Upper lobe of right lung (tissue), 1 donor: ENCODE data around the gene SLC10A3. TPM values are rescaled to one million over a fixed set of nuclear protein-coding genes. Genes with fewer than 3 reads are reported as not detected.

Experiments
- ATAC-seq: fragments of 200-7000 bp; cut with Tn5 transposase; one replicate; pipeline ENCODE4 v1.9.1; 2020; ENCODE audit warnings: mild to moderate bottlenecking, moderate library complexity
- DNase-seq: peaks from one replicate; pipeline ENCODE4 v3.0.0-alpha.2; 2020
- H3K27ac ChIP-seq: fragments of 200-600 bp; one replicate; pipeline ENCODE4 v1.8.0; 2022
- H3K27me3 ChIP-seq: fragments of 200-600 bp; one replicate; pipeline ENCODE4 v1.8.0; 2022; ENCODE audit warnings: mild to moderate bottlenecking
- H3K36me3 ChIP-seq: fragments of 200-600 bp; one replicate; pipeline ENCODE4 v1.8.0; 2022
- H3K4me1 ChIP-seq: fragments of 200-600 bp; one replicate; pipeline ENCODE4 v1.8.0; 2022
- H3K4me3 ChIP-seq: fragments of 200-600 bp; one replicate; pipeline ENCODE4 v1.8.0; 2022; ENCODE audit warnings: mild to moderate bottlenecking
- H3K9me3 ChIP-seq: fragments of 200-600 bp; one replicate; pipeline ENCODE4 v1.8.0; 2022
- CTCF ChIP-seq: fragments of 200-600 bp; IDR thresholded peaks from one replicate; pipeline ENCODE4 v1.8.0; 2022; ENCODE audit warnings: antibody characterized with exemption
- intact Hi-C: fragments of 100-400 bp; cut with DNase I; formaldehyde crosslinking; loops from one replicate; pipeline ENCODE4 v1.11.0; 2022
- total RNA-seq: library from RNA; stranded (reverse); fragmentation: NEBNext Ultra II Directional; extraction: Animal tissue kit (Norgen Biotek cat#: 25700); gene quantifications from one replicate; pipeline ENCODE4 v1.2.1, GENCODE V29; 2021
- donor health status: DM: no; HTN: yes; CAD: no; lungs with severe emphysema.

The SLC10A3 gene
- total RNA-seq, 1 donor from 2014 or later = 23.7 TPM

DNA sequence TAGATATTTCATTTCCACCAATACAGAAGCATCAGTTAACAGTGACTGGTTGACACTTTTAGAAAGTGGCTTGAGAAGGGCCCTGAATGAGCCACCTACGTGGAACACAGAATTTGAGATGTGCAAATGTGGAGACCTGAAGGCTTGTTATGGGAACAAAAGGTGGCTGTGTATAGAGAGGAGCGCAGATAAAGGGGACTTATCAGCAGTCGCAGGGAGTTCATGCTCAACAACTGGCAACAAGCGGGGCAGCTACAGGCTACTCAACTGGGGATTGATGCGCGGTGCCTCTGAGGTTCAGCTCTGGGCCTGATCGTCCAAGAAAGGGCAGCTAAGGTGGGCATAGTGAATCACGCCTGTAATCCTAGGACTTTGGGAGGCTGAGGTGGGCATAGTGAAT, 29.0 kb upstream of the SLC10A3 start:
- intact Hi-C loops = no loop called here
- ATAC-seq = no peak
- Histone ChIP-seq H3K27me3 (no peaks in the 10 kb centered on the region), H3K4me1 (no peaks in the 10 kb centered on the region), H3K4me3 (no peak overlapping the region), H3K36me3 (no peaks in the 10 kb centered on the region), H3K9me3 (no peaks in the 10 kb centered on the region), H3K27ac (no peak overlapping the region)
- no peak for DNase-seq
- TF ChIP-seq CTCF = no peak

- H3K4me3 ChIP-seq = peak overlapping the region; percentile 45
- no peak for DNase-seq
- TF ChIP-seq CTCF = no peak
- intact Hi-C loops = no loop called here
- no peak for ATAC-seq
- peak overlapping the region; percentile 94 for H3K27ac ChIP-seq
- no peaks in the 10 kb centered on the region for H3K4me1 ChIP-seq
- H3K36me3 ChIP-seq = no peaks in the 10 kb centered on the region
- no peaks in the 10 kb centered on the region for H3K9me3 ChIP-seq
- no peaks in the 10 kb centered on the region for H3K27me3 ChIP-seq
Measured at GRCh38 chrX:154517101-154517781, 26.8 kb upstream of the SLC10A3 start.

DNA sequence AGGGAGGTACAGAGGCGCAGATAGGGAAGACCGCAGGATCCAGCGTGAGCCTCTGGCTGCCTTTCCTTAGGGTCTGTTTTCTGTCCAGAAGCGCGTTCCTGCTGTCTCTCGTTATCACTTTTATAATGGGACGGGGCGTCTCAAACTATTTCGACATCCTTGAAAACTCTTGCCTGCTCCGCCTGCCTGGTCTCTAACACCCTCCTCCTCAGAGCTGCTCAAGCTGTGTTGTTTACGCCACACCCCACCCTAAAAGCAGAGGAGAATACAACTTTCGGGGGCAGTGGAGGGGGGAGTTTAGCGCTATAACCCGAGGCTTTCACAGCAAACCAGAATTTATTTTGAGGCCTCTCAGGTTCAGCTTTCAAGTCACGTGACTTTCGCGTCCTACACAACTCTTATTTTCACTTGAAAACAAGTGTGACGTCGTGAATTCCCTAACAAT, 26.2 kb upstream of the SLC10A3 start:
- Histone ChIP-seq H3K9me3 (no peaks in the 10 kb centered on the region), H3K4me3 (peak overlapping the region; percentile 45), H3K27ac (peak overlapping the region; percentile 94), H3K4me1 (no peaks in the 10 kb centered on the region), H3K27me3 (no peaks in the 10 kb centered on the region), H3K36me3 (no peaks in the 10 kb centered on the region)
- DNase-seq (no peak), ATAC-seq (peak; percentile 5)
- intact Hi-C loops = no loop called here
- no peak for TF ChIP-seq CTCF

- no peak for TF ChIP-seq CTCF
- H3K36me3 ChIP-seq = no peaks in the 10 kb centered on the region
- H3K27ac ChIP-seq = peak within 1 kb of the TSS; percentile 94
- H3K4me3 ChIP-seq = peak within 1 kb of the TSS; percentile 64
- H3K27me3 ChIP-seq = no peaks in the 10 kb centered on the region
- intact Hi-C loops = no loop called here
- no peaks in the 10 kb centered on the region for H3K4me1 ChIP-seq
- peak; percentile 96 for DNase-seq
- peak; percentile 98 for ATAC-seq
- no peaks in the 10 kb centered on the region for H3K9me3 ChIP-seq
Measured at GRCh38 chrX:154515966-154516655, 25.7 kb upstream of the SLC10A3 start, which contains the start of gene FAM3A. FAM3A (minus strand) TSS chrX:154516232; CDS start chrX:154515772, 460 bp downstream.

DNA sequence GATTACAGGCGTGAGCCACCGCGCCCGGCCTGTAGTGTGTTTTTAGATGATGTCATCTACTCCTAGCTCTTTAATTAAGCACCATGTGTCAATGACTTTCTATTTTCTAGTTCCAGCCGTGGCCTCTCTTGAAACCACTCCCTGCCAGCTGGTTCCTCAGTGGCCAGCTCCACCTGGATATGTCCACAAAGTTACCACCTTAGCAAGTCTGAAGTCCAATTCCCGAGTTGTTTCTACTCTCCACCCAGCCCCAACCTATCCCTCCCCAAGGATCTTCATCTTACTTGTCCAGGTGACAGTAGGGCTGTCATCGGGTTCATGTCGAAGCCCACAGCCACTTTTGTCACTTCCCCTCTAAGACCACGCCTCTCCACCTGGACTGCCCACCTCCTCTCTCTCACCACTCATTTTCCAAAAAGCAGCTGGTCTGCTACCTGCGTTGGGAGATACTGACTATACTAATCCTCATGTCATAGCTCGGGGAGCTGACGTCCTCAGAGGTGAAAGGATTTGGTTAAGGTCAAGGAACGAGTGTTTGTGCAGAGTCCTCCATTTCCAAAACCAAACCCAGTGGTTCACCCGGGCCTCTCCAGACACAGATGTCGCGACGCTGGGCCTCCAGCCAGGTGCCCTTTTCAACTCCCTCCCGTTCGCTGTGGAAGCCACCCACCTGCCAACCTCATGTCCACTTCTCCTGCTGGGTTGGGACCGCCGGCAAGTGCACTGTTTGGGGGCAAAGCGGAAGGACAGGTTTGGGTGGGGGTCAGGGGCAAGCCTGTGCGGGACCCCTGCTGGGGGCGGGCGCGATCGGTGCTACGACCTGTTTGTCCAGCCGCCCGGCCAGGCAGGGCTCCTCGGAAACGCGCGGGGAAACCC, 24.9 kb upstream of the SLC10A3 start:
- Histone ChIP-seq H3K27ac (peak overlapping the region; percentile 94), H3K36me3 (no peaks in the 10 kb centered on the region), H3K4me3 (peak overlapping the region; percentile 64), H3K9me3 (no peaks in the 10 kb centered on the region), H3K27me3 (no peaks in the 10 kb centered on the region), H3K4me1 (no peaks in the 10 kb centered on the region)
- peak; percentile 67 for DNase-seq
- no peak for TF ChIP-seq CTCF
- ATAC-seq = peak; percentile 0
- intact Hi-C loops = no loop called here
